GM21619 (cell line): ENCODE measurements around the gene CDA.
A peak's percentile ranks its signal among the peaks of the same experiment; 100 is the strongest.

ENCODE experiments used
- ATAC-seq: cut with Tn5 transposase; IDR thresholded peaks from one replicate; pipeline ENCODE4 v1.9.1; 2021; ENCODE audit not compliant: unreplicated experiment

The CDA gene

DNA sequence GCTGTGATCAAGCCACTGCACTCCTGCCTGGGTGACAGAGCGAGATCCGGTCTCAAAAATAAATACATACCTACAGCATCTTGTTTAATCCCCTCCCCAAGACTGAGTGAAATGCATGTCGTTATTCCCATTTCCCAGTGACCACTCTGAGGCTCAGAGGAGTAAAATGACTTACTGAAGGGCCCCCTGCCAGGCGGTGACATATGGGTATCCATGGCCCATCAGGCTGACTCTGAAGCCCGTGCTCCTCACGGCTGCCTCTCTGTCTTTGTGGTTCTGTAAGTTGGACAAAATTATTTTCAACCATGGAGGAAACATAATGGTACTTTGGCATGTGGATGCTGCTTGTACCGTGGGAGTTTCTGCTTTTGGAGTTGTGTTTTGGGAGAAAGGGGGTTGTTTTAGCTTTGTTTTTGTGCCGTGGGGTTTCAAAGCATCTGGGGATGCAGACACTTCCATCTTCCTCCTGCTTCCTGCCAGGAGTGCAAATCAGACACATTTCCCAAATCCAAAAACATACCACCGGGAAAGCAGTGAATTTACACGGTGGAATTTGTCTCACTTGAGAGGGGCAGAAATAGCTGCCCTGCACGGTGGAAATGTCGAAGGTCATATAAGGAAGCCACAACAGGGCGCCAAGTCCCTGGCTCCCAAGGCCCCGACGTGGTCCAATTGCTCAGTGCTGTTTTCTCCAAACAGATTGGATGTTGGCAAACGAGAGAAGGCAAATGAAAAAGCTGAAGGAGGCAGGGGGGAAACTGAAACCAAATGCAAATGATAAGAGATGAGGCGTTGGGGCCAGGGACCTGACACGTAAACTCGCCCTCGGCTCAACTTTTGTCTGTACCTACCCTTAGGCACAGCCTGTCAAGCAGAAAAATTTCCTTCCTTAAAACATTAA is 27.3 kb downstream of the CDA start:
- no peak for ATAC-seq

DNA sequence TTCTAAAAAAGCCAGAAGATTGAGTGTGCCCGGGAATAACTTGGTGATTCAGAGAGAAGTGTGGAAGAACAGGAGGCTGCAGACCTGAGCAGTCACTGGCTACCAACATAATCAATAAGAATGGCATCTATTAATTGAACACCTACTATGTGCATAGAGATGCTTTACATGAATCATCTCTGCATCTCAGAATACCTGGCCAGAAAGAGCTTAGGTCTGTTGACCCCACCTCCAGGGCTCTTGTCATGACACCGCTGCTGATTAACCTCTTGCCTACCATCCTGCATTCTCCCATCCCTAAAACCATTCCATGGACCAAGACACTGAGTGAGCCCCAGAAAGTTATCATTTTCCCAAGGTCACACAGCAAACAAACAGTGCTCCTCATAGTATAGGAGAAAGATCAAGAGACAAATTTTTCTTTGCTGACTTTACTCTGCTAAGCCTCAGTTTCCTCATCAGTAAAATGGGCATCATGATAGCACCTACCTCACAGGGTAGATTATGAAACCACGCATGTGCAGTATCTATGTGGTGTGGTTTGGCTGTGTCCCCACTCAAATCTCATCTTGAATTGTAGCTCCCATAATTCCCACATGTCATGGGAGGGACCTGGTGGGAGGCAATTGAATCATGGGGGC is 28.1 kb downstream of the CDA start:
- ATAC-seq = no peak

DNA sequence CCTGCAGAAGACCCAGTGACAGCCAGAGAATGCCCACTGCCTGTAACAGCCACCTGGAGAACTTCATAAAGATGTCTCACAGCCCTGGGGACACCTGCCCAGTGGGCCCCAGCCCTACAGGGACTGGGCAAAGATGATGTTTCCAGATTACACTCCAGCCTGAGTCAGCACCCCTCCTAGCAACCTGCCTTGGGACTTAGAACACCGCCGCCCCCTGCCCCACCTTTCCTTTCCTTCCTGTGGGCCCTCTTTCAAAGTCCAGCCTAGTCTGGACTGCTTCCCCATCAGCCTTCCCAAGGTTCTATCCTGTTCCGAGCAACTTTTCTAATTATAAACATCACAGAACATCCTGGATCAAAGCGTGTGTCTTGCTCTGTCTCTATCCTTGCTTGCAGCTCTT is 29.7 kb downstream of the CDA start:
- ATAC-seq = no peak

DNA sequence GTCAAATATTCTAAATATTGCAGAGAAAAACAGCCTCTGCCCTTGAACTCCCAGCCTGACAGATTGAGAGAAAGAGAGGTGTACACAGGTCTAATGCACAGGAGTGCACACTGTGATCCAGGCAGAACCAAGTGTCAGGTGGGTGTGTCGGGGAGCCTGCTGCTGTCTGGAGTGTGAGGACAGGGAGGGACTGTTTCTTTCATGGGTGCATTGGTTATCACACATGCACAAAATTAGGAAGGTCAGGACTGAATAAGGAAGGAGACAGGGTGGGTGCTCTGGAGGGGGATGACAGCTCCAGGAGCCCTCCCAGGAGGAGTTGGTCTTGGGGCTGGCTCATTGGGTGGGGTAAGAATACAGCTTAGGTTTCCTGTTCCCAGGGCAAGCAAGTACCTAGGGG is 31.1 kb downstream of the CDA start:
- ATAC-seq = no peak

DNA sequence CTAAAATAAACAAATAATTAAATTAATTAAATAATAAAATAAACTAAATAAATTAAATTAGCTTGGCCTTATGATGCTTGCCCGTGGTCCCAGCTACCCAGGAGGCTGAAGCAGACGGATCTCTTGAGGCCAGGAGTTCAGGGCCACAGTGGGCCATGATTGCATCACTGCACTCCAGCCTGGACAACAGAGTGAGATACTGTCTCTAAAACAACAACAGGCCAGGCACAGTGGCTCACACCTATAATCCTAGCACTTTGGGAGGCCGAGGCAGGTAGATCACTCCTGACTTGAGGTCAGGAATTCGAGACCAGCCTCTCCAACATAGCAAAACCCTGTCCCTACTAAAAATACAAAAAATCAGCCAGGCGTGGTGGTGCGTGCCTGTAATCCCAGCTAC is 32.1 kb downstream of the CDA start:
- ATAC-seq = no peak

DNA sequence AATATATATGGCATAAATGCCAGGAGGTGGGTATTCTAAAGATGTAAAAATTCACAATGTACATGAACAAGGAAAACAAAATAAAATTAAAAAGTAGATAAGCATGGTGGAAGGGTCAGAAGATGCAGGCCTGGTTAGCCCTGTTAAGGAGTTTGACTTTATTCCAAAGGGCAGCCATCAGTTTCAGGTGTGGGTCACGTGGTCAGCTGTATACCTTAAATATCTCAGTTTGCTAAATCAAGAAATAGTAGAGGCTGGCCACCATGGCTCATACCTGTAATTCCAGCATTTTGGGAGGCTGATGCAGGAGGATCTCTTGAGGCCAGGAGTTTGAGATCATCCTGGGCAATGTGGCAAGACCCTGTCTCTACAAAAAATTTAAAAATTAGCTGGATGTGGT is 35.8 kb downstream of the CDA start:
- no peak for ATAC-seq

DNA sequence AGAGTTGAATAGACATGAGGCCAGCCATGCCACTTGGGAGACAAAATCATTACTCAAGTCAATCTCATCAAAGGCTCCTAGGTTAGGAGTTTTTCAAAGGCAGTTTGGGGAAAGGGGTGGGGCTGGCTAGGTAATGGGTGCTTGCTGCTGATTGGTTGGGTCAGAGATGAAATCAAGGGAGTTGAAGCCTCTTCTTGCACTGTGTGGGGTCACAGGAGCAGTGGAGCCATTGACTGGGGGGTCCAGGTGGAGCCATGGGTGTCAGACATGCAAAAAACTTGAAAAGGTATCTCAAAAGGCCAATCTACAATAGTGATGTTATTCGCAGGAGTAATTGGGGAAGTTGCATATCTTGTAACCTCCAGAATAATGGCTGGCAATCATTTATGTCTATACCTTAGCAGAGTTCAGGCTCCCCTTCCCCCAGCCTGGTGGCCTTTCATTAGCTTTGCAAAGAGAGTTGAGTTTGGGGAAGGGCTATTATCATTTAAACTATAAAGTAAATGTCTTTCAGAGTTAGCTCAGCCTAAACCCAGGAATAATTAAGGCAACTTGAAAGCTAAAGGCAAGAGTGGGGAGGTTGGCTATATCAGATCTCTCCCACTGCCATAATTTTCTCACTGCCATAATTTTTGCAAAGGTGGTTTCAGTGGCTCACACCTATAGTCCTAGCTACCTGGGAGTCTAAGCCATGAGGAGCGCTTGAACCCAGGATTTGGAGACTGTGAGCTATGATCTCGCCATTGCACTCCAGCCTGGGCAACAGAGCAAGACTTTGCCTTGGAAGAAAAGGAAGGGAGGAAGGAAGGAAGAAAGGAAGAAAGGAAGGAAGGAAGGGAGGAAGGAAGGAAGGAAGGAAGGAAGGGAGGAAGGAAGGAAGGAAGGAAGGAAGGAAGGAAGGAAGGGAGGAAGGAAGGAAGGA is 36.5 kb downstream of the CDA start:
- ATAC-seq = no peak

DNA sequence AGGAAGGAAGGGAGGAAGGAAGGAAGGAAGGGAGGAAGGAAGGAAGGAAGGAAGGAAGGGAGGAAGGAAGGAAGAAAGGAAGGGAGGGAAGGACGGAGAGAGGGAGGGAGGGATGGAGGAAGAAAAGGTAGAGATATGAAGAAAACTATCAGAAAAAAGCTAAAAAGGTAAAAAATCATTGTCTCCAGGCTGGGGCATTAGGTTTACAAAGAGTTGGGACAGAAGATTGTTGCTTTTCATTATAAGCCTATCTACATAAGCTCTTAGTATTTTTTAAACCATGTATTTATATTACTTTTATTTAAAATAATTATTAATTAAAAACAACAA is 37.2 kb downstream of the CDA start:
- ATAC-seq = no peak

DNA sequence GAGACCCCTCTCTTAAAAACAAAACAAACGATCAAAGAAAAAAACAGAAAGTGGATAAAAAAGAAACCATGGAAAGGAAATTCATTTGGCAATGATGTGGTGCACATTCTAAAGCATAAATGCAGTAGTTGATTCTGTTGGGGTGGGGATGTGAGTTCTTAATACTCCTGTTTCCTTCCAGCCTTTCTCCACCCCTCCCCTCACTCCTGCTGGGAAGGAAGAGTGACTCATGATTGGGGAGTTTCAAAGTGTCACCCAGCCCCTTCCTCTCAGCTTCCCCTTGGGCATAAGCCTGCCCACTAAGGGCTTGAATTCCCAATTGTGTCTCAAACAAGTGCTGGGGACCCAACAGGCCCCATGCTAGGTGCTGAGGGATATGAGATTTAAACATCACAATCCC is 37.6 kb downstream of the CDA start:
- no peak for ATAC-seq

DNA sequence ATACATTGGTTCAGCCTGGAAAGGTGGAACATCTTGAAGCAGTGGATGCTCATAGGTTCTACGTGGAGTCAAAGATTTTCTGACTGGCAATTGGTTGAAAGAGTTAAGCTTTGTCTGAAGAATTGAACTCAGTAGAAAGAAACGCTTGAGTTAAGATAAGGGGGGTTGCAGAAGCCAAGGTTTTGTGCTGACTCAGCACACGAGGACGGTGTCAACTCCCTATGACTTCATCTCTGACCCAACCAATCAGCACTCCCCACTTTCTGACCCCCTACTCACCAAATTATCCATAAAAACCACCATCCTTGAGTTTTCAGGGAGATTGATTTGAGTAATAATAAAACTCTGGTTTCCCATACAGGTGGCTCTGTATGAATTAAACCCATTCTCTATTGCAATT is 41.8 kb downstream of the CDA start:
- no peak for ATAC-seq

DNA sequence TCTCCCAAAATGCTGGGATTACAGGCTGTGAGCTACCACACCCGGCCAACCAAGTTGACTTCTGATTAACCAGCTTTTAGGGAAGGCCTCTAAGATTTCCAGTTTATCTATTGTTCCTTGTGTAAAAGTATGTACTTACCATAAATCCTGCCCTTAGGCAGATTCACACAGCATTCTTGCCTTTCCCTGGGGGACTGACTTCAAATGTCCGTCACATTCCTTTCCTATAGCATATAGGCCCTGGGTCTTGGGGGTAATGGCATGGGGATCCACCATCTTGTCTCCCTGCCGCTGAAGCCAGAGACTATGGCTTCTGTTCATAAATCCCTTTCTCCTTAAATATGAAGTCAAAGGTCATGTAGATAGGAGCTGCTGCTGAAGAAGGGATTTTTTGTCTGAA is 43.5 kb downstream of the CDA start:
- ATAC-seq = no peak

DNA sequence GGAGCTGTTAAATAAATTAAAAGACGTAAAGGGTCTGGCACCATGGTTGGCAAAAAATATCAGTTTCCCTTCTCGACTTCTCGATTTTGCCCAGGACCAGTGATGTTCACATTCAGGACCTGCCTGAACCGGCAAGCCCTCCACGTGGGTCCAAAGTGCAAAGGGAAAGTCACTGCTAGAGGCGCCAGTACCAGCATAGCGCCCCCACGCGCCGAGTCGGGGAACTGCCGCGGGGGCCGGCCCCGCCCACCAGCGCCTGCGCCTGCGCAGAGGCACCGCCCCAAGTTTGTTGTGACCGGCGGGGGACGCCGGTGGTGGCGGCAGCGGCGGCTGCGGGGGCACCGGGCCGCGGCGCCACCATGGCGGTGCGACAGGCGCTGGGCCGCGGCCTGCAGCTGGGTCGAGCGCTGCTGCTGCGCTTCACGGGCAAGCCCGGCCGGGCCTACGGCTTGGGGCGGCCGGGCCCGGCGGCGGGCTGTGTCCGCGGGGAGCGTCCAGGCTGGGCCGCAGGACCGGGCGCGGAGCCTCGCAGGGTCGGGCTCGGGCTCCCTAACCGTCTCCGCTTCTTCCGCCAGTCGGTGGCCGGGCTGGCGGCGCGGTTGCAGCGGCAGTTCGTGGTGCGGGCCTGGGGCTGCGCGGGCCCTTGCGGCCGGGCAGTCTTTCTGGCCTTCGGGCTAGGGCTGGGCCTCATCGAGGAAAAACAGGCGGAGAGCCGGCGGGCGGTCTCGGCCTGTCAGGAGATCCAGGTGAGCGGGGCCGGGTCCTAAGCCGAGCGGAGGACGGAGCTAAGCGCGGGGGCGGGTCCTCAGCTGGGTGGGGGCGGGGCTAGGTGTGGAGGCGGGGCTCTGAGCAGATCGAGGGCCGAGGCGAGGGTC is 44.5 kb downstream of the CDA start, which contains the start of gene PINK1:
TSS of gene PINK1 (plus strand) at position 269 of the 875 bp plus-strand sequence. CDS start at position 360, 91 bp downstream.
- peak; percentile 67 for ATAC-seq

DNA sequence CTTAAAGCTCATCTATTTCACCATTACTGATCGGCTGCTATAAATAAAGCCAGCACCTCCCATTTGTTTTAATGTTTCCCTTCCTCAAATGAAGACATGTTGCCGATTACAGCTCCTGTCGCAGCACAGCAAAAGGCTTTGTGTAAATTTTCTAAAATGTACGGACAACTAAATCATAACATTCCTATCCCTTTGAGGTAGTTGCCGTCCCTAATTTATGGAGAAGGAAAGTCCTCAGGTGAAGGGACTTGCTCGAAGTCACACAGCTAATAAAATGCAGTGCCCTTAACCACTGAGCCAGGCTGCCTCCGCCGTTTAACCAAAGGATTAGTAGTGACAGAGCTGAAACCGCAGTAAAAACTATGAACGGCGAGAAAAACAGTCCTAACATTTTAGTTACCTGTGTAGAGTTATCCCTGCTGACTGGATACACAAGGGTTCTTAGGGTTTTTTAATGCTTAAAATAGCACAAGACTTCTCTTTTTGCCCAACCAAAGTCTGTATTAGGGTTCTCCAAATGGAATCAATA is 45.2 kb downstream of the CDA start:
- ATAC-seq = no peak

DNA sequence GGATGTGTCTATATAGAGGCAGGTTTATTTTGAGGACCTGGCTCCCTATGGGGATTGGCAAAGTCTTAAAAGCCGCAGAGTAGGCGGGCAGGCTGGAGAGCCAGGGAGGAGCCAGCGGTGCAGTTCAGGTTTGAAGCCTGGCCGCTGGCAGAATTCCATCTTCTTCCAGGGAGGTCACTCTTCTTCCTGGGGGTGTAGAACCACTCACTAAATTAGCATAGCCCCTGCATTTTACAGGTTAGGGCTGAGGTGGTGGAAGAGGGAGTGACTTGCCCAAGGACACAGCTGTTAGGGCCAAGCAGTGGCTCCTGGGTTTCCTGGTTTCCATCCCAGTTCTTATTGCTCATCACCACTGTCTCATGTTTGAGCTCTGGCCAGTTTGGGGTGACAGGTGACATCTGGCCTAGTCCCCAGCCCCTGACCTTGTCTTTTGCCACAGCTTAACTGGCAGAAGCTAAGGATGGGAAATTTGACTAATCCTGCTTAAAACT is 45.7 kb downstream of the CDA start:
- ATAC-seq = no peak

DNA sequence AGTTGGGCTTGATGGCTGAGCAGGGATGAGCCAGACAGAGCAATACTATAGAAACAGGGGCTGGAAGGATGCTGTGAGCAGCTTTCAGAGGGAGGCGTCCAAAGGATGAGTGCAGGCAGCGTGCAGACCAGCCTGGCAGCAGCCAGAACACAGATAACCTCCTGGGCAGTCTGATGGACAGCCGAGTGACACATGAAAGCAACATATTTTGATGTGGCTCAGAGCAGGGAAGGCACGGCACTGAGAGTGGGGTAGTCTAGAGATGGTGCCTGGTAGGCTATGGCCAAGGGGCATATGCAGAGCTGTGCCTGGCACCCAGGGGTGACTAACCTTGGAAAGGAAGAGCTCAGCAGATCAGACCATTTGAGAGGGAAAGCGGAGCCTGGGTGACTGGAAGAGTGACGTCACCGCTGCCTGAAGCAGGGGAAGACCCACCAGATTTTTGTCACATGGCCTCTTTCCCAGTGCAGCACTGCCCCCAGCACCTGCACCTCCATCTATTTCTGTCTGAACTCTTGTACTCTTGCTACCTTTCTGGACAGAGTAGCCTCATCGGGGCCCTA is 48.0 kb downstream of the CDA start:
- ATAC-seq = no peak

DNA sequence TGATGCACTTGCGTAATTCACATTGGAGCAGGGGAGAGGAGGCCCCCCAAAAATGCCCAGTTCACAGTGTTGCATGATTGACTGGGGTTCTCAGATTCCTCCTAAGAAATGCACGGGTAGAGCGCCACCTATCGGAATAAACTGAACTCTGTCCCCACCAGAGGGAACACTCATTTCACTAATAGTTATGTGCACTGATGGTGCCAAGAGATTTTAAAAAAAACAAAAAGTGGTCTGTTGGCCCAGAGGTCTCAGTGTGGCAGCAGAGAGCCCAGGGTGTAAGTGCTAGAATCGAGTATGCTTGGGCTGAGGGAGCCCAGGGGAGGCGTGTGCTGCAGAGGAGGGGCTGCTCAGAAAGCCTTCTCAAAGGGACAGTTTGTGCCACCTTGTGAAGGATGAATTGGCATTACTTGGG is 51.3 kb downstream of the CDA start:
- no peak for ATAC-seq

DNA sequence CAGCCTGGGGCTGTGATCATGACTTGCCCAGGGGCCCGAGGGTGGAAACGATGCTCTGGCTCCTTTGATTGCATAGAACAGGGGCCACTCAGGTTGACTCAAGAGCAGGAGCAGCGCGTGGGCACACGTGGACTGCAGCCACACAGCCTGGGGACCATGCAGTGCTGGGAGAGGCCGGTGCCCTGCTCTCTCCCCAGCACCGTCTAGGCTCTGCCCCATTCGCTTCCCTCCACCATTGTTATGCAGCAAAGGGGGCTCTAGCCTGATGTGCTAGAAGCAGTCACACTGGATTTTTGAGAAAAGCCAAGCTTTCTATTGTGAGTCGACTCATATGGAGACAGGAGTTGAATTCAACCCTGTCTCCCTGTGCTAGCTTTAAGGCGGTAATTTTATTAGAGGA is 53.1 kb downstream of the CDA start:
- ATAC-seq = no peak

DNA sequence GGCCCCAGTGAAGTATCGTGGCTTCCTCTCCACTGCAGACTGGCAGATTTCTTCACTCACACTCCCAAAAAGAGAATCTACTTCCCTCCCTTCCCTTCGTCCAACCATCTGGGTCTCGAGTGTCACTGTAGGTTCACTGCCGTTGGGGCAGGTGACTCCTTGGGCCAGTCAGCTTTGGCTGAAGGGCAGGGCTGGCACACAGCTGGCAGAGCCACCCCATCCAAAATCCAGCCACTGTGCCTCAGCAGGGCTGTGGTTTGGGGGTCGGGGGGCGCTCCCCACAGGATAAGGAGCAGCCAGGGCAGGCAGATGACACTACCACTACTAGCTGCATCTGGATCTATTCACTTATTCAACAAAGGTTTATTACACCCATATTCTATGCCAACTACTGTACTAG is 54.2 kb downstream of the CDA start:
- ATAC-seq = no peak

DNA sequence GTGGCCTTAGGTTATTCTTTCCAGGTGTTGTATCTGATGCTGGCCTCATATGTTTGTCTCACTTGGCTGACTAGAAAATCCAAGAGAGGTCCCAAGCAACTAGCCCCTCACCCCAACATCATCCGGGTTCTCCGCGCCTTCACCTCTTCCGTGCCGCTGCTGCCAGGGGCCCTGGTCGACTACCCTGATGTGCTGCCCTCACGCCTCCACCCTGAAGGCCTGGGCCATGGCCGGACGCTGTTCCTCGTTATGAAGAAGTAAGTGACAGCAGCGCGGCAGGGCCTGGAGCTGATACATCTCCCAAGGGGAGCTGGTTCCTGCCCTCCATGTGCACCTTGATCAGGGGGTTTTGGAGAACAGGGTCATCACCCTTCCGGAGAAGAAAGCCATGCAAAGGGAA is 55.5 kb downstream of the CDA start:
- no peak for ATAC-seq

DNA sequence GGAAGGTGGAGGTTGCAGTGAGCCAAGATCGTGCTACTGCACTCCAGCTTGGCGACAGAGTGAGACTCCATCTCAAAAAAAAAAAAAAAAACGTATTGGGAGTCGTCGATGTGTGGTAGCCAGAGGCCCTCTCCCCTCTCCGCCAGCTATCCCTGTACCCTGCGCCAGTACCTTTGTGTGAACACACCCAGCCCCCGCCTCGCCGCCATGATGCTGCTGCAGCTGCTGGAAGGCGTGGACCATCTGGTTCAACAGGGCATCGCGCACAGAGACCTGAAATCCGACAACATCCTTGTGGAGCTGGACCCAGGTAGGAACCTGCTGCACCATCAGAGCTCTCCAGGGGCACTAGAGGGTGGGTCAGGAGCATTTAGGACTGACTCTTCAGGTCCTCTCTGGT is 56.5 kb downstream of the CDA start:
- no peak for ATAC-seq
